Fibroblast of pulmonary artery (primary cell): ENCODE measurements around the gene GEMIN7.
A peak's percentile ranks its signal among the peaks of the same experiment; 100 is the strongest.

ENCODE experiments used
- DNase-seq: peaks from one replicate; pipeline ENCODE4 v3.0.0-alpha.2; 2010; ENCODE audit warnings: low read depth
- H3K4me3 ChIP-seq: replicated peaks from 2 replicates; pipeline ENCODE4 v1.5.1; 2011; ENCODE audit warnings: low read depth, mild to moderate bottlenecking, control low read depth, low read length, moderate library complexity
- CTCF ChIP-seq: IDR thresholded peaks from 2 replicates; pipeline ENCODE4 v1.5.1; 2011; ENCODE audit warnings: mild to moderate bottlenecking, control low read depth, low read length, inconsistent platforms; ENCODE audit errors: missing control alignments

Gene GEMIN7

GRCh38 chr19:45128806-45129205 lies 49.7 kb downstream of the GEMIN7 start:
- TF ChIP-seq CTCF, result no peak
- no peak overlapping the region for H3K4me3 ChIP-seq
- no peak for DNase-seq

GRCh38 chr19:45130236-45130635 lies 51.2 kb downstream of the GEMIN7 start:
- no peak overlapping the region for H3K4me3 ChIP-seq
- TF ChIP-seq CTCF, result no peak
- DNase-seq, result no peak

- DNase-seq, result no peak
Measured at GRCh38 chr19:45130888-45131615, 52.0 kb downstream of the GEMIN7 start.

GRCh38 chr19:45133661-45134060 lies 54.6 kb downstream of the GEMIN7 start:
- no peak overlapping the region for H3K4me3 ChIP-seq
- DNase-seq, result no peak
- no peak for TF ChIP-seq CTCF

More at GRCh38 chr19:45130888-45131615, 52.0 kb downstream of the GEMIN7 start:
- peak; percentile 13 for TF ChIP-seq CTCF
- H3K4me3 ChIP-seq, result no peak overlapping the region

GRCh38 chr19:45135176-45135885 lies 56.3 kb downstream of the GEMIN7 start:
- H3K4me3 ChIP-seq, result no peak overlapping the region
- DNase-seq, result no peak
- TF ChIP-seq CTCF, result no peak

GRCh38 chr19:45136507-45137178 lies 57.6 kb downstream of the GEMIN7 start:
- no peak for DNase-seq
- no peak for TF ChIP-seq CTCF
- H3K4me3 ChIP-seq, result no peak overlapping the region
